ENCODE data around the gene GTPBP4. TPM values are rescaled to one million over a fixed set of nuclear protein-coding genes. Genes with fewer than 3 reads are reported as not detected.
"Not testable (repeated sequence)": the region's sequence is repeated elsewhere in the genome, so short reads cannot be mapped to it uniquely, and the experiment has no call there.

Gene GTPBP4
- total RNA-seq, 1 experiment from 2014 or later, result 62.5 TPM

- Histone ChIP-seq H3K4me1 (replicated peaks; ENCODE audit: insufficient read depth) (no peaks in the 10 kb centered on the region), H3K79me2 (ENCODE audit: low read depth) (no peaks in the 10 kb centered on the region), H3K27me3 (ENCODE audit: insufficient read depth, low read depth) (no peaks in the 10 kb centered on the region), H3F3A (ENCODE audit: insufficient read depth, low read depth) (peaks cover 2% of the 10 kb centered on the region; the same call in 1 of the 2 replicates), H3K9me3 (ENCODE audit: insufficient read depth, low read depth) (no peaks in the 10 kb centered on the region), H3K4me2 (no peak overlapping the region), H3K9me2 (ENCODE audit: insufficient read depth) (no peaks in the 10 kb centered on the region), H2AFZ (no peak overlapping the region), H3K27ac (no peak overlapping the region), H3K4me3 (no peak overlapping the region), H4K20me1 (ENCODE audit: insufficient read depth) (no peaks in the 10 kb centered on the region), H3K36me3 (ENCODE audit: low read depth) (no peaks in the 10 kb centered on the region)
- no peak for TF ChIP-seq CTCF (conservative IDR thresholded peaks at IDR 0.05)
- no peak for TF ChIP-seq EZH2 (IDR thresholded peaks at IDR 0.05; ENCODE audit: low read depth)
- POLR2A ChIA-PET (ENCODE audit: unreplicated experiment), result no interaction called here
- DNase-seq, result no peak
- CTCF ChIA-PET, result interaction anchor here (0.6 kb wide), 1 partner anchor 9 kb away, joined by 3 read pairs; no protein-coding TSS in a partner anchor
- intact Hi-C loops (cut with micrococcal nuclease; ENCODE audit: unreplicated experiment), result no loop called here
- no TSS peak for BruUV-seq (replicated peaks)
Observed at GRCh38 chr10:1035201-1035600, 47.0 kb downstream of the GTPBP4 start.

GRCh38 chr10:1036341-1036791 lies 48.1 kb downstream of the GTPBP4 start:
- POLR2A ChIA-PET (ENCODE audit: unreplicated experiment), result interaction anchor here (0.6 to 0.8 kb wide), 2 partner anchors 12 to 105 kb away, joined by 3 to 4 read pairs; partner anchors contain the start of genes IDI1 and LARP4B
- Histone ChIP-seq H2AFZ (no peak overlapping the region), H3K4me1 (replicated peaks; ENCODE audit: insufficient read depth) (no peaks in the 10 kb centered on the region), H3K79me2 (ENCODE audit: low read depth) (no peaks in the 10 kb centered on the region), H3K9me3 (ENCODE audit: insufficient read depth, low read depth) (no peaks in the 10 kb centered on the region), H3K36me3 (ENCODE audit: low read depth) (0 out of 2 replicates have a peak, but pooled peaks cover 4% of the 10 kb centered on the region), H3K4me3 (no peak overlapping the region), H3K4me2 (no peak overlapping the region), H3K27ac (no peak overlapping the region), H3K9me2 (ENCODE audit: insufficient read depth) (no peaks in the 10 kb centered on the region), H3F3A (ENCODE audit: insufficient read depth, low read depth) (peaks cover 8% of the 10 kb centered on the region), H3K27me3 (ENCODE audit: insufficient read depth, low read depth) (no peaks in the 10 kb centered on the region), H4K20me1 (ENCODE audit: insufficient read depth) (no peaks in the 10 kb centered on the region)
- intact Hi-C loops (cut with micrococcal nuclease; ENCODE audit: unreplicated experiment), result no loop called here
- CTCF ChIA-PET, result no interaction called here
- DNase-seq, result peak; percentile 49 to 51
- BruUV-seq (replicated peaks), result no TSS peak
- no peak for TF ChIP-seq CTCF (conservative IDR thresholded peaks at IDR 0.05)
- TF ChIP-seq EZH2 (IDR thresholded peaks at IDR 0.05; ENCODE audit: low read depth), result no peak

- H3K9me3 ChIP-seq (ENCODE audit: insufficient read depth, low read depth), result no peaks in the 10 kb centered on the region
- H3K4me3 ChIP-seq, result no peak overlapping the region
- no peak for TF ChIP-seq CTCF (conservative IDR thresholded peaks at IDR 0.05)
- TF ChIP-seq EZH2 (IDR thresholded peaks at IDR 0.05; ENCODE audit: low read depth), result no peak
- no peak overlapping the region for H3K27ac ChIP-seq
- no TSS peak for BruUV-seq (replicated peaks)
- intact Hi-C loops (cut with micrococcal nuclease; ENCODE audit: unreplicated experiment), result no loop called here
- ChIA-PET POLR2A (ENCODE audit: unreplicated experiment) (no interaction called here), CTCF (no interaction called here)
- H3K9me2 ChIP-seq (ENCODE audit: insufficient read depth), result no peaks in the 10 kb centered on the region
- no peak overlapping the region for H2AFZ ChIP-seq
- peaks cover 12% of the 10 kb centered on the region for H3F3A ChIP-seq (ENCODE audit: insufficient read depth, low read depth)
- no peak overlapping the region for H3K4me2 ChIP-seq
- H3K79me2 ChIP-seq (ENCODE audit: low read depth), result no peaks in the 10 kb centered on the region
- DNase-seq, result no peak
- no peaks in the 10 kb centered on the region for H3K27me3 ChIP-seq (ENCODE audit: insufficient read depth, low read depth)
- H4K20me1 ChIP-seq (ENCODE audit: insufficient read depth), result no peaks in the 10 kb centered on the region
- H3K4me1 ChIP-seq (replicated peaks; ENCODE audit: insufficient read depth), result no peaks in the 10 kb centered on the region
- 0 out of 2 replicates have a peak, but pooled peaks cover 4% of the 10 kb centered on the region for H3K36me3 ChIP-seq (ENCODE audit: low read depth)
Observed at GRCh38 chr10:1037098-1037497, 48.9 kb downstream of the GTPBP4 start.

- H3K9me3 ChIP-seq (ENCODE audit: insufficient read depth, low read depth); H3K27me3 ChIP-seq (ENCODE audit: insufficient read depth, low read depth); H3K4me2 ChIP-seq; H3K36me3 ChIP-seq (ENCODE audit: low read depth); H2AFZ ChIP-seq; intact Hi-C loops (cut with micrococcal nuclease; ENCODE audit: unreplicated experiment); H4K20me1 ChIP-seq (ENCODE audit: insufficient read depth); H3K79me2 ChIP-seq (ENCODE audit: low read depth); POLR2A ChIA-PET (ENCODE audit: unreplicated experiment); H3K27ac ChIP-seq; CTCF ChIA-PET; H3K4me3 ChIP-seq; H3K4me1 ChIP-seq (replicated peaks; ENCODE audit: insufficient read depth); H3K9me2 ChIP-seq (ENCODE audit: insufficient read depth); BruUV-seq (replicated peaks); DNase-seq: not testable (repeated sequence)
- H3F3A ChIP-seq (ENCODE audit: insufficient read depth, low read depth), result peaks cover 13% of the 10 kb centered on the region
Observed at GRCh38 chr10:1038769-1039168, 50.5 kb downstream of the GTPBP4 start.

Data from PC-9 (cell line).